Activated naive CD8-positive, alpha-beta T cell treated with anti-CD3 and anti-CD28 coated beads, Interleukin-2, amount 50 U/mL, for 24 hours (primary cell): Measurements from ENCODE around the gene FNDC3A.
A peak's percentile ranks its signal among the peaks of the same experiment; 100 is the strongest.

ENCODE experiments used
- ATAC-seq: fragments of 150-1000 bp; cut with Tn5 transposase; one replicate; pipeline ENCODE4 v1.10.0; 2021
- DNase-seq: peaks from one replicate; pipeline ENCODE4 v3.0.0; 2021
- H3K27ac Mint-ChIP-seq: one replicate; pipeline ENCODE4 v1.8.0; 2021; ENCODE audit warnings: mild to moderate bottlenecking, mixed read lengths
- H3K27me3 Mint-ChIP-seq: one replicate; pipeline ENCODE4 v1.8.0; 2021; ENCODE audit warnings: mixed read lengths
- H3K36me3 Mint-ChIP-seq: one replicate; pipeline ENCODE4 v1.8.0; 2021; ENCODE audit warnings: low read depth, mixed read lengths
- H3K4me1 Mint-ChIP-seq: one replicate; pipeline ENCODE4 v1.8.0; 2021; ENCODE audit warnings: mixed read lengths
- H3K4me3 Mint-ChIP-seq: one replicate; pipeline ENCODE4 v1.8.0; 2021; ENCODE audit warnings: mild to moderate bottlenecking, moderate library complexity, mixed read lengths
- H3K9me3 Mint-ChIP-seq: one replicate; pipeline ENCODE4 v1.8.0; 2021; ENCODE audit warnings: mixed read lengths

Gene FNDC3A, protein sequence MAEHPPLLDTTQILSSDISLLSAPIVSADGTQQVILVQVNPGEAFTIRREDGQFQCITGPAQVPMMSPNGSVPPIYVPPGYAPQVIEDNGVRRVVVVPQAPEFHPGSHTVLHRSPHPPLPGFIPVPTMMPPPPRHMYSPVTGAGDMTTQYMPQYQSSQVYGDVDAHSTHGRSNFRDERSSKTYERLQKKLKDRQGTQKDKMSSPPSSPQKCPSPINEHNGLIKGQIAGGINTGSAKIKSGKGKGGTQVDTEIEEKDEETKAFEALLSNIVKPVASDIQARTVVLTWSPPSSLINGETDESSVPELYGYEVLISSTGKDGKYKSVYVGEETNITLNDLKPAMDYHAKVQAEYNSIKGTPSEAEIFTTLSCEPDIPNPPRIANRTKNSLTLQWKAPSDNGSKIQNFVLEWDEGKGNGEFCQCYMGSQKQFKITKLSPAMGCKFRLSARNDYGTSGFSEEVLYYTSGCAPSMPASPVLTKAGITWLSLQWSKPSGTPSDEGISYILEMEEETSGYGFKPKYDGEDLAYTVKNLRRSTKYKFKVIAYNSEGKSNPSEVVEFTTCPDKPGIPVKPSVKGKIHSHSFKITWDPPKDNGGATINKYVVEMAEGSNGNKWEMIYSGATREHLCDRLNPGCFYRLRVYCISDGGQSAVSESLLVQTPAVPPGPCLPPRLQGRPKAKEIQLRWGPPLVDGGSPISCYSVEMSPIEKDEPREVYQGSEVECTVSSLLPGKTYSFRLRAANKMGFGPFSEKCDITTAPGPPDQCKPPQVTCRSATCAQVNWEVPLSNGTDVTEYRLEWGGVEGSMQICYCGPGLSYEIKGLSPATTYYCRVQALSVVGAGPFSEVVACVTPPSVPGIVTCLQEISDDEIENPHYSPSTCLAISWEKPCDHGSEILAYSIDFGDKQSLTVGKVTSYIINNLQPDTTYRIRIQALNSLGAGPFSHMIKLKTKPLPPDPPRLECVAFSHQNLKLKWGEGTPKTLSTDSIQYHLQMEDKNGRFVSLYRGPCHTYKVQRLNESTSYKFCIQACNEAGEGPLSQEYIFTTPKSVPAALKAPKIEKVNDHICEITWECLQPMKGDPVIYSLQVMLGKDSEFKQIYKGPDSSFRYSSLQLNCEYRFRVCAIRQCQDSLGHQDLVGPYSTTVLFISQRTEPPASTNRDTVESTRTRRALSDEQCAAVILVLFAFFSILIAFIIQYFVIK

DNA sequence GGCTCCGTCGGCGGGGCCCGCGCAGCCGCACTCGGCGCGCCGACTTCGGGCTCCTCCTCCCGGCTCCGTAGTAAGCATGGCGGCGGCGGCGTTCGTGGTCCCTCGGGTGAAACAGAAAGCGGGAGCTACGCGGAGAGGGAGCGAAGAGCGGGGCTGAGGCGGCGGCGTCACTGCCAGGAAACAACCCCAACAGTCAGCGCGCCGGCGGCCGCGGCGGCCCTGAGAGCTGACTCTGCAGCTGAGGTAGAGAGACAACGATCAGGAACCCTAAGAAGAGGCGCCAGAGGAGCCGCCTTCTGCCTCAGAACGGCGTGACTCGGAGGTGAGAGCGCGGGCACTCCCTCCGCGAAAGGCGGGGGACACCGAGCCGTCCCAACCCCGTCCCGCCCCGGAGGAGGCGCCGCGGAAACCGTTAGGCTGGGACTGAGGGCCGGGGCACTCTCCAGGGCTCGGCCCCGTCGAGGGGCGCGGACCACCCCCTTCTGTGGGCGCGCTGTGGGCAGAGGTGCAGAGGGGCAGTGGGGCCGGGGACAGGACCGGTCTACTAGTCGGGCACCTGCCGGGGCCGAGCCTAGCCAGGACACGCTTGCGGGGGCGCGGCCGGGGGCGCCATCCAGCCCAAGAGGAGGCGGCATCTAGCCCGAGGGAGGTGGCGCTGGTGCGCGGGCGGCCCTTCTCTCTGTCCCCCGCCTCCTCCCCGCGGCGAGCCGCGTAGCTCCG, at the start of gene FNDC3A:
Gene FNDC3A (plus strand): TSS at position 57 of the 720 bp plus-strand sequence. CDS start 30,279 bp downstream, outside the sequence.
- Mint-ChIP-seq H3K27me3 (no peaks in the 10 kb centered on the region), H3K4me1 (peaks cover 46% of the 10 kb centered on the region), H3K4me3 (peak within 1 kb of the TSS; percentile 93), H3K9me3 (peaks cover 30% of the 10 kb centered on the region), H3K27ac (peak within 1 kb of the TSS; percentile 94), H3K36me3 (peaks cover 37% of the 10 kb centered on the region)
- DNase-seq, result peak; percentile 86
- peak; percentile 75 for ATAC-seq

DNA sequence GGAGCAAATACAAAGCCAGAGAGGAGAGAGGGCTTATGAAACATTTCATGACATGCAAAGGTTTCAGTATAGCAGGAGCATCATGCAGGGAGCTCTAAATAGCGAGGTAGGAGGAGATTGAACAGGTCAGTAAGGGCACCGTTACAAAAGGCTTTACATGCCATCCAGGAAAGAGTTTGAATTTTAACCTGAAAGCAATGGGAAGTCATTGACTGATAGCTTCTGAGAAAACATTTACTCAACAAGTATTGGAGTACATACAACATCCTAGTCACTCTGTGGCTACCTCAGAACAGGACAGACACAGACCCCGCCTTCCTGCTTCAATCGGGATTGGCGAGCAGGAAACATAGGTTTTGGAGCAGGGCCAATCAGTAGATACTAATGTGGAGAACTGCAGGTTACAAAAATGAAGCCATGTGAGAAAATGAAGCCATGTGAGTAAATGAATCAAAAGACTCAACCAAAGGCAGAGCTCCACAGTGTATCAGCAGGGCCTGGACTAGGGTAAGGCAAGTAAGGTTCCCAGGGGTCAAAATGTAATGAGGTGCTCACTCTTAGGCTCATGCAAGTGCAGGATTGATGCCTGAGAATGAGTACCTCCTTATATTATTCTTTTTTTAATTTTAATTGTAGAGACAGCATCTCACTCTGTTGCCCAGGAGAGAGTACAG, 46.8 kb upstream of the FNDC3A start:
- ATAC-seq (no peak), DNase-seq (no peak)
- Mint-ChIP-seq H3K9me3 (no peaks in the 10 kb centered on the region), H3K27me3 (peaks cover 6% of the 10 kb centered on the region), H3K27ac (no peak overlapping the region), H3K4me3 (no peak overlapping the region), H3K36me3 (no peaks in the 10 kb centered on the region), H3K4me1 (no peaks in the 10 kb centered on the region)

DNA sequence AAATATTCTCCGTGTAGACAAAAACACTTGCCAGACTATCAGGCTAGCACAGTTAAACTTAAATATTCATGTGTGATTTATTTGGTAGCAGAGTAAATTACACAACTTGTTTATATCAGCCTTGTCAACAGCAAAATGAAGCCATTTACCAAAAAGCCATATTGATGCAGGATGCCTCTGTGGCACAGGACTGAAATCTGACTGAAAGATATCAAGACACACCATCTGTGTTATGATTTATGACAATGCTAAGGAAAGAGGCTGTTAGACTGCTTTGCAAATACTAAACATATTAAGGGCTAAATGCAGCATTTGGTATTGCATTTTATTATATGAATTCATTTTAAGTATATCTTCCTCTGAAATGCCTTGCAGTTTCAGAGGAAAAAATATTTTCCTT, 44.8 kb upstream of the FNDC3A start:
- H3K27me3 Mint-ChIP-seq, result peaks cover 11% of the 10 kb centered on the region
- H3K4me3 Mint-ChIP-seq, result no peak overlapping the region
- no peaks in the 10 kb centered on the region for H3K4me1 Mint-ChIP-seq
- DNase-seq (no peak), ATAC-seq (no peak)
- H3K9me3 Mint-ChIP-seq, result no peaks in the 10 kb centered on the region
- no peak overlapping the region for H3K27ac Mint-ChIP-seq
- no peaks in the 10 kb centered on the region for H3K36me3 Mint-ChIP-seq

DNA sequence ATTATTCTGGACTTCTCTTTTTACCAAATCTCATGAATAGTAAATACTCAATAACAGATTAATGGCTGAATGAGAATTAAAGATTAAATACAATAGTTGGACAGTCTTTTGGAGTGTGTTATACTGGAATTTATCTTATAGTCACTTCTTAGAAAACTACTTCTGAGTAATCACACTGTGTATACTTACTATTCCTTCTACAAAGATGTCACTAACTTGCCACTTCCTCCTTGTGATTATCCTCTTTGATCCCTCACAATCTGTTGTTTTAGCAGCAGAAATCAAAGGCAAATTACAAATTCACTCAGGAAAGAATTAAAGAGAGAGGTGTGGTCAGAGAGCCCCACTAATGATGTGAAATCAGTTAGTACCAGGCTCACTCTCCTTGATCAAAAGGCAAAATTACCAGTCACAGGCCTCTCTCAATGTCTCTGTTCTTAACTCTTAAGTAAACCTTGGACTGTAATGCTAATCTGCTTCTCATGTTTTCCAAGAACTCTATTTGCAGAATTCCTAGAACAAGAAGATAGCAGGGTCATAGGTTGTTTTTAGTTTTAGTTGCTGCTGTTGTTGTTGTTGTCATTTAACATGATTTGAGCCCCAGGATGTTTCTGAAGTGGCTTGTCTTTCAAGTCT, 37.3 kb upstream of the FNDC3A start:
- Mint-ChIP-seq H3K36me3 (no peaks in the 10 kb centered on the region), H3K4me3 (no peak overlapping the region), H3K27ac (no peak overlapping the region), H3K27me3 (peaks cover 6% of the 10 kb centered on the region), H3K9me3 (no peaks in the 10 kb centered on the region), H3K4me1 (peaks cover 10% of the 10 kb centered on the region)
- ATAC-seq (no peak), DNase-seq (no peak)

DNA sequence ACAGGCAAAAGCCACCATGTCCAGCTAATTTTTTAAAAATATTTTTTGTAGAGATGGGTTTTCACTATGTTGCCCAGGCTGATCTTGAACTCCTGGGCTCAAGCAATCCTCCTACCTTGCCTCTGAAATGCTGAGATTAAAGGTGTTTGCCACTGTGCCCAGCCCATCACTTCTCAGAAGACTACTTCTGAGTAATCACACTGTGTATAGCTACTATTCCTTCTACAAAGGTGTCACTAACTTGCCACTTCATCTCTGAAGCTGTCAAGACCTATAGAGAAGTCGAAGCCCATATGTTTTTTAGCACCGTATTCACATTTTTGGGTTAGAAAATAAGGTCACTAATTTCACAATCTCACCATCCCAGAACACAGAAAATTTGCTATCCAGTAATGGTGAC, 36.0 kb upstream of the FNDC3A start:
- Mint-ChIP-seq H3K9me3 (no peaks in the 10 kb centered on the region), H3K27ac (no peak overlapping the region), H3K4me1 (peaks cover 10% of the 10 kb centered on the region), H3K27me3 (peaks cover 2% of the 10 kb centered on the region), H3K4me3 (no peak overlapping the region), H3K36me3 (no peaks in the 10 kb centered on the region)
- no peak for DNase-seq
- peak; percentile 54 for ATAC-seq

DNA sequence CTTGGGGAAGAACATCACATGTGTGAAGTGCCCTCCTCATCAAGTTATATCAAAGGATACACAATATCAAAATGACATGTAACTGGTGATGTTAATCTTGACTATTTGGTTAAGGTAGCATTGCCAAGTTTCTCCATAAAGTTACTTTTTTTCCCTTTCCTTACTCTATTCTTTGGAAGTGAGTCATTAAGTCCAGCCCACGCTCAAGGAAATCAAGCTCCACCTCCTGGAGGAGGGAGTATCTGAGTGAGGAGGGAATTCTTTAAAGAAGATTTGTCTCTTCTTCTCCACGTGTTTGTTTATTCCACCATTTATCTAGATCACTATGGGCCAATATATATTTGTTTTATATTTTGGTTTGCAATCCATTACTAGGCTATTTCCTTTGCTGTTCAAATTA, 33.6 kb upstream of the FNDC3A start:
- Mint-ChIP-seq H3K36me3 (no peaks in the 10 kb centered on the region), H3K4me3 (no peak overlapping the region), H3K27ac (no peak overlapping the region), H3K27me3 (no peaks in the 10 kb centered on the region), H3K9me3 (no peaks in the 10 kb centered on the region), H3K4me1 (peaks cover 10% of the 10 kb centered on the region)
- DNase-seq (no peak), ATAC-seq (no peak)

DNA sequence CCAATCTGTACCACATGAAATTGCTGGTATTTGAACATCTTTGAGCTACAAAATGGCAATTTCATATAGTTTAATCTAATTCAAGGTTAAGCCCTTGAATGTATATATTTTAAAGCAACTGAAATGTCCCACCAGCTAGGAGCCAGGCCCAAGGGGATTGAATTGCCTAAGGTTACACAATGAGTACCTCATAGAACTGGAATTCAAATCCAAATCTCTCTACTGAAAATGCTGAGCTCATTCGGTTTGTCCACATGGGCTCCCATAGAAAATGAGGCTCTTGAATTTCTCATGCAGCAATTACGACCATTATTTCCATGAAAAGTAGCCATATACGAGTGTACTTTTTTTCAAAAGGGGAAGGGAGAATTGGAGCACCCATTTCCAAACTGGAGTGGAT, 31.5 kb upstream of the FNDC3A start:
- ATAC-seq (no peak), DNase-seq (no peak)
- Mint-ChIP-seq H3K4me1 (peaks cover 4% of the 10 kb centered on the region), H3K4me3 (no peak overlapping the region), H3K36me3 (no peaks in the 10 kb centered on the region), H3K27ac (no peak overlapping the region), H3K27me3 (peaks cover 4% of the 10 kb centered on the region), H3K9me3 (no peaks in the 10 kb centered on the region)

DNA sequence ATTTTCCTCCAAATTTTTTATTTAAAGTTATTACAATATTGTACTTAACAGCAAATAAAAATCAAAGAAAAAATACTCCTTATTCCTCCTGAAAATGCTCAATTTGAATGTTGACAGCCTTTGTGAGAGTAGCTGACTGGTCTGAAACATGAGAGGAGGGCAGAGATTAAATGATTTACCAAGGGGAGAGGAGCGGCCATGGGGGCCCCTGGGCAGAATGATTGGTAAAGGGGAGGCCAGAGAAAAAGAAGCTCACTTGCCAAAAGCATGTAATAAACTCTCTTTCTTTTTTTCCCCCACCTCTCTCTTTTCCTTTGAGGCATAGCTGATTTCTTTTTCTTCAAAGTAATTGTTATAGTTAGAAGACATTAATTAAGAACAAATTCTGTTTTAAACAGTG, 30.1 kb upstream of the FNDC3A start:
- Mint-ChIP-seq H3K27ac (no peak overlapping the region), H3K27me3 (peaks cover 6% of the 10 kb centered on the region), H3K4me3 (no peak overlapping the region), H3K9me3 (no peaks in the 10 kb centered on the region), H3K36me3 (no peaks in the 10 kb centered on the region), H3K4me1 (no peaks in the 10 kb centered on the region)
- DNase-seq, result no peak
- ATAC-seq, result no peak

DNA sequence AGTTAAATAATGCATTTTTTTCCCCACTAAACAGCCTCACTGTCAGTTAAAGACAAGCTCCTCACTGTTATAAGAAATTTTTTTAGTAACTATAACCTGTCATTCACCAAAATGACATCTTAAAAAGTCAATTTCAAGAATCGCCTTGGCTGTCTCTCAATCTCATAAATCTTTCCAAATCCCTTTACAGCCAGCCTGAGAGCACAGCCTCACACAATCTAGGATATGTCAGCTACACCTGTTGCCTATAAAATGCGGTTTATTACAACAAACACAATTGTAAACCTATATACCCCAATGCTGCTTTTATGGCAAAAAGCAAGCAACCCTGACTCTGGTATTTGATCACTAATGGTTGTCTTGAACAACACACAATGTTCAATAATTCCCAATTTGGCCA, 29.5 kb upstream of the FNDC3A start:
- Mint-ChIP-seq H3K4me3 (no peak overlapping the region), H3K36me3 (no peaks in the 10 kb centered on the region), H3K27me3 (peaks cover 9% of the 10 kb centered on the region), H3K4me1 (no peaks in the 10 kb centered on the region), H3K27ac (no peak overlapping the region), H3K9me3 (no peaks in the 10 kb centered on the region)
- ATAC-seq (no peak), DNase-seq (no peak)

DNA sequence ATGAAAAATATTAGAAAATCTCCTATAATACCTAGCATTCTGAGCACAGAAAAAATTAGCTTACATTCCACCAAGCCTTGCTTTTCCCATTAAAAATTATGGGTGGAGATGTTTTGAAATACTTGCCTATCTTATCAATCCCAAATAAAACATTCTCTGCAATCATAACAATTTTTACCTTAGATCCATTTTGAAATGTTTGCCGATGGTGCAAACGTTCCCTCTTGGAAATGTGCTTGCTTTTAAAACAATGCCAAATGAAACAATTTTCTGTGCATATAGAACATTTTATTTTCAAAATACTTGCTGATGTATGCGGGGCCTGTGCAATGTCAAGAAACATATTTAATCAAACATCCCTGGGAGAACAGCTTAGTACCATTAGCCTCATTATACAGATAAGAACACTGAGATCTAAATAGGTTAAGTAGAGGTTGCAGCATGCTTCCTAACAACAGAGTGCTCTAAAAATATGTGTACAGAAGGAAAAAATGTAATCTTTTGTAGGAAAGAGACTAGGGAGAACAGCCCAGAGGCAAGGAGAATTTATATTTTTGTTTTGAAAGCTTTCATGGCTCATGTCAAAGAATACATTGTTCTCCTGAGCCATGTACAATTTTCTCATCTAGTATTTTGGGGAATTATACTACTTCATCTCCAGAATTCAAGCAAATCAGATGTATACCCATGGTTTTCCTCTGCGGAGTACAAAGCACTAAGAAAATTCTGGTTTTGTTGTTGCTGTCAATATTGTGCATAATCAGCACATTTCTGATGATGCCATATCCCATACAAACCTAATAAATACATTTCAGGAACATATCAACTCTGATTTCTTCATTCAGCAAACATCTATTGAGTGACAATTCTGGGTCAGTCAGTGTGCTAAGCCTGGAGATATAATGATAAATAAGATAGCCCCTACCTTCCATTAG, 25.9 kb upstream of the FNDC3A start:
- no peak for ATAC-seq
- Mint-ChIP-seq H3K27ac (no peak overlapping the region), H3K4me1 (no peaks in the 10 kb centered on the region), H3K36me3 (no peaks in the 10 kb centered on the region), H3K4me3 (no peak overlapping the region), H3K27me3 (peaks cover 9% of the 10 kb centered on the region), H3K9me3 (no peaks in the 10 kb centered on the region)
- no peak for DNase-seq

DNA sequence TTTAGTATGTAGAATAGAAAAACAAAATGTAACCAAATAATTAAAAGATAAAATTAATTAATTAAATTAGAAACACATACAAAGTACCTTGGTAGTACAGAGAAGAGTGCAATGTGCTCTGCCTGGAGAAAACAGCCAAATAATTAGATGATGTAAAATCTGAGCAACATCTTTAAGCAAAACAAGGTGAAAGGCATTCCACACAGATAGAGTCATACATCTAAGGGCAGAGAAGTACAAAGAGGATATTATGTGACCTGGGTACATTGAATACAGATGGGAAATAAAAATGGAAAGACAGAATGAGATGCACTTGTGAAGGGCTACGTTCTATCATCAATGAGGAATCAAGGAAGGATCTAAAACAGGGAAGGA, 25.2 kb upstream of the FNDC3A start:
- ATAC-seq (no peak), DNase-seq (no peak)
- peaks cover 9% of the 10 kb centered on the region for H3K27me3 Mint-ChIP-seq
- H3K36me3 Mint-ChIP-seq, result no peaks in the 10 kb centered on the region
- no peak overlapping the region for H3K27ac Mint-ChIP-seq
- no peaks in the 10 kb centered on the region for H3K9me3 Mint-ChIP-seq
- H3K4me1 Mint-ChIP-seq, result no peaks in the 10 kb centered on the region
- no peak overlapping the region for H3K4me3 Mint-ChIP-seq

DNA sequence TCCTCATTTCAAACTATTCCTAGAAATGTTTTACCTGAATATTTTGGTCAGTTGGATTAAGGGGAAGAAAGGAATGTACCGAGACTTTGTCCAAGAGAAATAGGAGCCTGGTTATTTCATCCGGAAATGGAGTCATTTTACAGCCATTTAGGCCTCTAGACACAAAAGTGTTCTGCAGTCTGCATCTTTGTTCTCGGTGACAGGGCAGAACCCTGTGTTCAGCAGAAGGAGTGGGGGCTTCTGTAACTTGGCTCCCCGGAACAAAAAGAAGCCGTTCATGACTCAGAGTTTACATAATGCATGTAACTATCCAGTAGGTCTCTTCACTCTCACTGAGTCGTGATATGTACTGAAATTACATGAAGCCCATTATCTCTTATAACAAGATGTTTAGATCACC, 21.6 kb upstream of the FNDC3A start:
- H3K4me1 Mint-ChIP-seq, result no peaks in the 10 kb centered on the region
- H3K9me3 Mint-ChIP-seq, result no peaks in the 10 kb centered on the region
- no peaks in the 10 kb centered on the region for H3K36me3 Mint-ChIP-seq
- H3K27ac Mint-ChIP-seq, result no peak overlapping the region
- no peak for ATAC-seq
- peaks cover 5% of the 10 kb centered on the region for H3K27me3 Mint-ChIP-seq
- no peak overlapping the region for H3K4me3 Mint-ChIP-seq
- DNase-seq, result no peak

DNA sequence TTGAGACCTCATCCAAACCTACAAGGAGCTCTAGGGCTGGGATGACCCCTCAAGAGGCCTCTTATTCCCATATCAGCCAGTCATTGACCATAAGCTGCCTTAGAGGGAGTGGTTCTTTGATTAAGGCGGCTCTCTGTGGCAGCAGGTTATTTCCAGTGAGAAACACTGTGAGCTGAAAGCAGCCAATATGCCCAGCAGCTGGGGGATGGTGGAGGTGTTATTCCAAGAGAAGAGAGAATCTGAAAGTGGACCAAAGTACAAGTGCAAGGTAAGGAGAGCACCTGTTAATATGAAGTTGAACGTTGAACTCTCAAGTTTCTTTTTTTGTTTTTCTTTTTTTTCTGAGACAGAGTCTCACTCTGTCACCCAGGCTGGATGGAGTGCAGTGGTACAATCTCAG, 20.2 kb upstream of the FNDC3A start:
- Mint-ChIP-seq H3K9me3 (no peaks in the 10 kb centered on the region), H3K27me3 (peaks cover 4% of the 10 kb centered on the region), H3K27ac (no peak overlapping the region), H3K4me3 (no peak overlapping the region), H3K4me1 (no peaks in the 10 kb centered on the region), H3K36me3 (no peaks in the 10 kb centered on the region)
- no peak for ATAC-seq
- no peak for DNase-seq
